ENCODE data around the gene SERTM2.
"Not testable (repeated sequence)": the region's sequence is repeated elsewhere in the genome, so short reads cannot be mapped to it uniquely, and the experiment has no call there.

SERTM2 gene

DNA sequence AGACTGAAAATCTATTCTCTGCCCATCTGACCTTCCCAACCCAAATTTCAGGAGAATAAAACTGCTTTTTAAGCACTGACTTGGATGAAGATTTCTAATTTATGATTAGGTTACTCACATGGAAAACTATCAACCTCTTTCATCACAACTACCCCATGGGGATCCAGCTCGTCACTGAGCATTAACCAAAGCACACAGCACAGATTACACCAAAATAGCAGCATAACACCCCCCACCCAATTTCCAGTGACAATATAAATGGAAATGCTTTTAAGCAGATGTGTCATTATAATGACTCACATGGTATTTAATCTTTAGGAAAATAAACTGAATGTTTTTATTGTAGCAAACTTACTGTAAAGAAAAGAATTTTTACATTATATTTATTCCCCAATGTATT, 9.7 kb downstream of the SERTM2 start:
- DNase-seq (ENCODE audit: low read depth, low spot score) = no peak
- in situ Hi-C loops (cut with HindIII; ENCODE audit: low sequenced_read_pairs) = no loop called here

DNA sequence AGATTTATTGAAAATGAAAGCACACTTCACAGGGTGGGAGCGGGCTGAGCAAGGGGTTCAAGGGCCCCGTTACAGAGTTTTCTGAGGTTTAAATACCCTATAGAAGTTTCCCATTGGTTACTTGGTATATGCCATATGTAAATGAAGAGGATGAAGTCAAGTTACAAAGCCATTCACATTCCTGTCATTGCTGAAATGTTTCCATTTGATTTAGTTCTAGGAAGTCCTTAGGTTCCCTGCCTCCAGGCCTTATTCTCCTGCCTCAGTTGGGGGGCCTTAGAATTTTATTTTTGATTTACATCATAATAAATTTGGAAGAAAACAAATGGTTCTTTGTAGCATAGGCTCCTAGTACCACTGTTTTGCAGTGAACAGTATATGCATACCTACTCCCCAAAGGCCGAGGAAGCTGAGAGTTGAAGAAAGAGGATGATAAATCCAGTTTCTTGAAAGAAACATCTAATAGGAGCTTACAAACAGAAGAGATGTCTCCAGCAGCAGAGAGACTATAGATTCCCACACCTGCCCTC, 31.8 kb downstream of the SERTM2 start:
- no peak for DNase-seq (ENCODE audit: low read depth, low spot score)
- no peak overlapping the region for H3K4me3 ChIP-seq (ENCODE audit: low read depth, low read length)
- in situ Hi-C loops (cut with HindIII; ENCODE audit: low sequenced_read_pairs) = no loop called here
- TF ChIP-seq, protein P1, sequence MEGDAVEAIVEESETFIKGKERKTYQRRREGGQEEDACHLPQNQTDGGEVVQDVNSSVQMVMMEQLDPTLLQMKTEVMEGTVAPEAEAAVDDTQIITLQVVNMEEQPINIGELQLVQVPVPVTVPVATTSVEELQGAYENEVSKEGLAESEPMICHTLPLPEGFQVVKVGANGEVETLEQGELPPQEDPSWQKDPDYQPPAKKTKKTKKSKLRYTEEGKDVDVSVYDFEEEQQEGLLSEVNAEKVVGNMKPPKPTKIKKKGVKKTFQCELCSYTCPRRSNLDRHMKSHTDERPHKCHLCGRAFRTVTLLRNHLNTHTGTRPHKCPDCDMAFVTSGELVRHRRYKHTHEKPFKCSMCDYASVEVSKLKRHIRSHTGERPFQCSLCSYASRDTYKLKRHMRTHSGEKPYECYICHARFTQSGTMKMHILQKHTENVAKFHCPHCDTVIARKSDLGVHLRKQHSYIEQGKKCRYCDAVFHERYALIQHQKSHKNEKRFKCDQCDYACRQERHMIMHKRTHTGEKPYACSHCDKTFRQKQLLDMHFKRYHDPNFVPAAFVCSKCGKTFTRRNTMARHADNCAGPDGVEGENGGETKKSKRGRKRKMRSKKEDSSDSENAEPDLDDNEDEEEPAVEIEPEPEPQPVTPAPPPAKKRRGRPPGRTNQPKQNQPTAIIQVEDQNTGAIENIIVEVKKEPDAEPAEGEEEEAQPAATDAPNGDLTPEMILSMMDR (IDR thresholded peaks at IDR 0.05; ENCODE audit: low read depth, low read length) = no peak

More for the DNA sequence above, 9.7 kb downstream of the SERTM2 start:
- TF ChIP-seq, protein P1 (IDR thresholded peaks at IDR 0.05; ENCODE audit: low read depth, low read length) = no peak
- no peak overlapping the region for H3K4me3 ChIP-seq (ENCODE audit: low read depth, low read length)

DNA sequence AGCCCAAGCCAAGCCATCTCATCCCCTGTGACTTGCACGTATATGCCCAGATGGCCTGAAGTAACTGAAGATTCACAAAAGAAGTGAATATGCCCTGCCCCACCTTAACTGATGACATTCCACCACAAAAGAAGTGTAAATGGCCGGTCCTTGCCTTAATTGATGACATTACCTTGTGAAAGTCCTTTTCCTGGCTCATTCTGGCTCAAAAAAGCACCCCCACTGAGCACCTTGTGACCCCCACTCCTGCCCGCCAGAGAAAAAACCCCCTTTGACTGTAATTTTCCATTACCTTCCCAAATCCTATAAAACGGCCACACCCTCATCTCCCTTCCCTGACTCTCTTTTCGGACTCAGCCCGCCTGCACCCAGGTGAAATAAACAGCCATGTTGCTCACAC, 37.8 kb downstream of the SERTM2 start:
- H3K4me3 ChIP-seq (ENCODE audit: low read depth, low read length); DNase-seq (ENCODE audit: low read depth, low spot score); in situ Hi-C loops (cut with HindIII; ENCODE audit: low sequenced_read_pairs): not testable (repeated sequence)

DNA sequence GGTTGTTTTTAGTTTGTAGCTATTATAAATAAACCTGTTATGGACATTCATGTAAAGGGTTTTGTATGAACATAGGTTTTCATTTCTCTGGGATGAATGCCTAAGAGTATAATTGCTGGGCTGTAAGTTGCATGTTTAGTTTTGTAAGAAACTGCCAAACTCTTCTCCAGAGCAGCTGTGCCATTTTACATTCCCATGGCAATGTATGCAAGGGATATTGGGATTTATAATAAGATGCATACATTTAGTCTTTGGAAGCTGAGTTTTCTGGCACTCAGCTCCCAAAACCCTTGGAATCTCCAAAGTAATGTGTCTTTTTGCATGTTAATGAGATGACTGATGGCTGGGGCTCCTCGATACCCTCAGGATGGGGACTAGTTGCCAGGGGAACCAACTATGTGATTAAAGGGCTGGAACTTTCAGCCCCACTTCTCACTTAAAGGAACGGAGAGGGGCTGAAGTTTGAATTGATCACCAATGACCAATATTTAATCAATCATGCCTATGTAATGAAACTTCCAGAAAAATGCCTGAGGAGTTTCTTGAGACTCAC, 44.0 kb downstream of the SERTM2 start:
- in situ Hi-C loops (cut with HindIII; ENCODE audit: low sequenced_read_pairs) = no loop called here
- no peak overlapping the region for H3K4me3 ChIP-seq (ENCODE audit: low read depth, low read length)
- DNase-seq (ENCODE audit: low read depth, low spot score) = no peak
- TF ChIP-seq, protein P1 (IDR thresholded peaks at IDR 0.05; ENCODE audit: low read depth, low read length) = no peak

DNA sequence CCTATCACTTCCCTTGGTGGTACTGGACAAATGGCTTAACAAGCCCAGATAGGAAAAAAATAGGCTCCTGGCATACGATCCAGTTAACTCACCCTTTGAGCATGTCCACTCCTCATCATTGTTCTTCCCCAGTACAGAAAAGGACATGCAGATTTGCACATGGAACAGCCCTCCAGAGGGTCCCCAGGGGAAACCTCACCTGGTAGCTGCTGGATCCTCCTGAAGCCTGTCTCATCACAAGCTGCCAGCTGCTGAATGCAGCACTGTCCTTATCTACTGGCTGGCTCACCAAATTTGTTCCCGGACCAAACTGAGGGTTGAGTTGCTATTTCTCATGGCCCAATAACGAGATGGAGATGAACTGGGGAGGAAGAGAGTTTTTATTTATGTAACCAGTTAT, 49.4 kb downstream of the SERTM2 start:
- TF ChIP-seq, protein P1 (IDR thresholded peaks at IDR 0.05; ENCODE audit: low read depth, low read length) = no peak
- in situ Hi-C loops (cut with HindIII; ENCODE audit: low sequenced_read_pairs) = no loop called here

DNA sequence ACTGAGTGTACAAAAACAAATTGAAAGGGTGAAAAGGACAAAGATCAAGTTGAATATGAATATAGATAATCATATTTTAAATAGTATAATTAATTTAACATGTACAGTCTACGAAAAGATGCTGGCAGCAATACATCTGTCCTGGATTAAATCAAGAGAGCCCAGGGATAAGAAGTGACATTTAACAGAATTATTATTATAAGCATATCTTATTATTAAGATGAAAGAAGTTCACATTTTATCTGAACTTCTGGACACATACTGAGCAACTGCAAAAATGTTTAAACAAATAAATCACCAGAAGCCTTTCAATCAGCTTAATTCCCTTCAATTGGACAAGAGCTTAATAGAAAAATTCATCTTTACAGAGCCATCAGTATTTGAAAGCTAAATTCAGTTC, 50.4 kb downstream of the SERTM2 start:
- no peak for DNase-seq (ENCODE audit: low read depth, low spot score)
- H3K4me3 ChIP-seq (ENCODE audit: low read depth, low read length) = no peak overlapping the region
- TF ChIP-seq, protein P1 (IDR thresholded peaks at IDR 0.05; ENCODE audit: low read depth, low read length) = no peak
- in situ Hi-C loops (cut with HindIII; ENCODE audit: low sequenced_read_pairs) = no loop called here

More for the DNA sequence above, 49.4 kb downstream of the SERTM2 start:
- DNase-seq (ENCODE audit: low read depth, low spot score) = no peak
- no peak overlapping the region for H3K4me3 ChIP-seq (ENCODE audit: low read depth, low read length)

DNA sequence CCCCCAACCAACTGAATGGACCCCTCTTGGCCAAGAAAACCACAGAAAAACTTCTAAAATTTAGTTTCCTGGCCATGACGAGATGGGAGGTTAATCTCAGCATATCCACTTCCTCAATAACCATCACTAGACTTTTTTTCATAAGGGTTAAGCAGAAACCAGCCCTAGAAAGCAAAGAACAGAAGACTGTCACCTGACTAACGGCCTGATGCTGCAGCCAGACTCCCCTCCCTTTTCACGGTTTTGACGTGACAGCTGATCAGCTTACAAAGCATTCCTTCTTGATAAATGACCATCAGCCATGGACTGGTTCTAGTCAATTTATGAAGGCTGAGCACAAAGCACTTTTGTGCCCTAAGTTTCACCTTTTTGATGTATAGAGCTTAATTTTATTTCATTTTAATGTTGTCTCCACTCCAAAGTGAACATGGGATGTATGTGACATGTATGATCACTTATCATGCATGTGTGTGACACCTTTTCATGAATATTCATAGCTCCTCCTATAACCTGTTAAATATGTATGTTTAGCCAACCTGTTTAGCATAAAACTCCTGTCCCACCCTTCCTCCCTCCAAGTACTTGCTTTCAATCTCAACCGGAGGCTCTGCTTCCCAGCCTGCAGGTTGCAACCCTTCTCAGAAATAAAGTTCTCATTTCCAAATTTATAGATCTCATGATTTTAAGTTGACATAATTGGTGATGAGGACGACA, 56.3 kb downstream of the SERTM2 start:
- no peak overlapping the region for H3K4me3 ChIP-seq (ENCODE audit: low read depth, low read length)
- in situ Hi-C loops (cut with HindIII; ENCODE audit: low sequenced_read_pairs) = no loop called here
- no peak for DNase-seq (ENCODE audit: low read depth, low spot score)
- TF ChIP-seq, protein P1 (IDR thresholded peaks at IDR 0.05; ENCODE audit: low read depth, low read length) = no peak

Data from astrocyte of the spinal cord (primary cell).